Lung (tissue), 12 donors: Measurements from ENCODE around the gene IGFBP3. TPM values are rescaled to one million over a fixed set of nuclear protein-coding genes. Genes with fewer than 3 reads are reported as not detected.

Experiments
- ATAC-seq: fragments of 200-7000 bp; cut with Tn5 transposase; one replicate; pipeline ENCODE4 v1.9.1; 2020; ENCODE audit warnings: moderate number of reproducible peaks; ENCODE audit not compliant: insufficient read depth, low FRiP score
- DNase-seq, 3 donors: peaks; one replicate each; pipeline ENCODE4 v3.0.0-alpha.2; 2013 to 2017
- H3K27ac ChIP-seq, 2 donors: one replicate each; pipeline ENCODE4 v1.5.1; 2013; ENCODE audit warnings: mild to moderate bottlenecking in 2 of 2, moderate library complexity in 2 of 2, control low read depth in 1 of 2, inconsistent platforms in 1 of 2, low read depth in 1 of 2, low read length in 1 of 2
- H3K27me3 ChIP-seq, 3 donors: one replicate each; pipeline ENCODE4 v1.5.1; 2013; ENCODE audit warnings: low read length in 2 of 3; ENCODE audit not compliant: control insufficient read depth in 3 of 3, insufficient read depth in 3 of 3
- H3K36me3 ChIP-seq, 4 donors: one replicate each; pipeline ENCODE4 v1.5.1; 2013; ENCODE audit warnings: low read length in 4 of 4, mild to moderate bottlenecking in 1 of 4, moderate library complexity in 1 of 4; ENCODE audit not compliant: control insufficient read depth in 4 of 4, insufficient read depth in 4 of 4
- H3K4me1 ChIP-seq, 5 donors: one replicate each; pipeline ENCODE4 v1.5.1; 2013; ENCODE audit warnings: low read length in 5 of 5, mild to moderate bottlenecking in 2 of 5, moderate library complexity in 1 of 5; ENCODE audit not compliant: control insufficient read depth in 5 of 5, insufficient read depth in 5 of 5
- H3K4me3 ChIP-seq: one replicate; pipeline ENCODE4 v1.5.1; 2013; ENCODE audit warnings: mild to moderate bottlenecking, control low read depth, moderate library complexity
- H3K9ac ChIP-seq, 2 donors: one replicate each; pipeline ENCODE4 v1.5.1; 2013; ENCODE audit warnings: low read length in 2 of 2, control low read depth in 1 of 2; ENCODE audit not compliant: insufficient read depth in 1 of 2
- H3K9me3 ChIP-seq, 4 donors: one replicate each; pipeline ENCODE4 v1.5.1; 2013; ENCODE audit warnings: low read length in 3 of 4, mild to moderate bottlenecking in 1 of 4, moderate library complexity in 1 of 4; ENCODE audit not compliant: control insufficient read depth in 4 of 4, insufficient read depth in 3 of 4
- WGBS, 2 donors: extraction: QIAGEN DNeasy Blood & Tissue Kit; methylation state at CpG; one replicate each; pipeline ENCODE4 v1.1.7; 2013; 5-methylcytosine and 5-hydroxymethylcytosine counted together
- polyA plus RNA-seq, 2 donors: library from polyadenylated mRNA; stranded (reverse); fragments of 200-250 nt; gene quantifications; one replicate each; pipeline ENCODE4 v1.2.1, GENCODE V29; 2013
- total RNA-seq, 2 donors: library from RNA; depleted of rRNA in 1 of 2; stranded (reverse); fragments of >200 nt in 1 of 2; gene quantifications; one replicate each; pipeline ENCODE4 v1.2.1, GENCODE V29; 2014 to 2021
- TF ChIP-seq, protein P1 (sequence below): IDR thresholded peaks from 2 replicates; pipeline ENCODE4 v1.5.1; 2012; ENCODE audit warnings: mild to moderate bottlenecking; ENCODE audit errors: control extremely low read depth, extremely low read depth
- donor health status: control.
- donor health status: control.
- donor health status: Bipolar disorder and iron deficiency.
- donor health status: healthy.
- donor health status: DM: yes; HTN: yes; CAD: no.

The IGFBP3 gene
- total and polyA plus RNA-seq, 4 donors = 29.2 to 76.5 (median 58.4) TPM

DNA sequence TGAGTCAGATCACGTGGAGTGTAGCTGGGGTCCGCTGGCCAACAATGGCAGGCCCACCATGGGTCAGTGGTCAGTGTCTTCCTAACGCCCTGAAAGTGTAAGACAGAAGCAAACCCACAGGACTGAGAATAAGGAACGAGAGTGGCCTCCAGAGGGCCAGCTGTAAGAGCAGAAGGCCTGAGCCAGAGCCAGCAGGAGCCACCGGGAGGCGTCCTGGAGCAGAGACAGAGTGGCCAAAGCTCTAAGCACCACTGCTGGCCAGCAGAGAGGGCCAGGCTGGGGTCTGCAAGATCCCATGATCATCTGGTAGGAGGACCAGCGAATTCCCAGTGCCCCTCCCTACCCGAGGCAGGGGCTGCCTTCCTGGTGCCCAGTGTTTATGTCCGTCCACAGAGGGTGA is 57.4 kb downstream of the IGFBP3 start:
- H3K36me3 ChIP-seq = no peaks in the 10 kb centered on the region
- peaks cover 0 to 6% (median 0%) of the 10 kb centered on the region in 4 donors for H3K9me3 ChIP-seq
- no peaks in the 10 kb centered on the region for H3K27me3 ChIP-seq
- no peak for ATAC-seq
- H3K4me3 ChIP-seq = no peak overlapping the region
- WGBS, 2 donors = 76 to 78% methylated on average over 9 of the region's 9 CpGs
- H3K9ac ChIP-seq = no peak overlapping the region
- no peak overlapping the region for H3K27ac ChIP-seq
- no peak for DNase-seq
- TF ChIP-seq, protein P1, sequence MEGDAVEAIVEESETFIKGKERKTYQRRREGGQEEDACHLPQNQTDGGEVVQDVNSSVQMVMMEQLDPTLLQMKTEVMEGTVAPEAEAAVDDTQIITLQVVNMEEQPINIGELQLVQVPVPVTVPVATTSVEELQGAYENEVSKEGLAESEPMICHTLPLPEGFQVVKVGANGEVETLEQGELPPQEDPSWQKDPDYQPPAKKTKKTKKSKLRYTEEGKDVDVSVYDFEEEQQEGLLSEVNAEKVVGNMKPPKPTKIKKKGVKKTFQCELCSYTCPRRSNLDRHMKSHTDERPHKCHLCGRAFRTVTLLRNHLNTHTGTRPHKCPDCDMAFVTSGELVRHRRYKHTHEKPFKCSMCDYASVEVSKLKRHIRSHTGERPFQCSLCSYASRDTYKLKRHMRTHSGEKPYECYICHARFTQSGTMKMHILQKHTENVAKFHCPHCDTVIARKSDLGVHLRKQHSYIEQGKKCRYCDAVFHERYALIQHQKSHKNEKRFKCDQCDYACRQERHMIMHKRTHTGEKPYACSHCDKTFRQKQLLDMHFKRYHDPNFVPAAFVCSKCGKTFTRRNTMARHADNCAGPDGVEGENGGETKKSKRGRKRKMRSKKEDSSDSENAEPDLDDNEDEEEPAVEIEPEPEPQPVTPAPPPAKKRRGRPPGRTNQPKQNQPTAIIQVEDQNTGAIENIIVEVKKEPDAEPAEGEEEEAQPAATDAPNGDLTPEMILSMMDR = no peak
- H3K4me1 ChIP-seq = peaks cover 0 to 1% (median 0%) of the 10 kb centered on the region in 5 donors

Other genes with a start within 250 kb of the IGFBP3 start
- not detected for gene CCDC201, start 48.2 kb downstream of the IGFBP3 start, total RNA-seq
- gene CCDC201, start 48.2 kb downstream of the IGFBP3 start, polyA plus RNA-seq = not detected
- not detected for gene IGFBP1, start 32.8 kb downstream of the IGFBP3 start, total RNA-seq
- under 1 TPM in 1 of 2 donors, not detected in 1; 0.06 TPM for gene IGFBP1, start 32.8 kb downstream of the IGFBP3 start, polyA plus RNA-seq